Measurements from ENCODE around the gene ASCL1. TPM values are rescaled to one million over a fixed set of nuclear protein-coding genes. Genes with fewer than 3 reads are reported as not detected.

ASCL1 gene
- total and polyA plus RNA-seq, 2 donors, result 0.04 to 0.32 TPM

DNA sequence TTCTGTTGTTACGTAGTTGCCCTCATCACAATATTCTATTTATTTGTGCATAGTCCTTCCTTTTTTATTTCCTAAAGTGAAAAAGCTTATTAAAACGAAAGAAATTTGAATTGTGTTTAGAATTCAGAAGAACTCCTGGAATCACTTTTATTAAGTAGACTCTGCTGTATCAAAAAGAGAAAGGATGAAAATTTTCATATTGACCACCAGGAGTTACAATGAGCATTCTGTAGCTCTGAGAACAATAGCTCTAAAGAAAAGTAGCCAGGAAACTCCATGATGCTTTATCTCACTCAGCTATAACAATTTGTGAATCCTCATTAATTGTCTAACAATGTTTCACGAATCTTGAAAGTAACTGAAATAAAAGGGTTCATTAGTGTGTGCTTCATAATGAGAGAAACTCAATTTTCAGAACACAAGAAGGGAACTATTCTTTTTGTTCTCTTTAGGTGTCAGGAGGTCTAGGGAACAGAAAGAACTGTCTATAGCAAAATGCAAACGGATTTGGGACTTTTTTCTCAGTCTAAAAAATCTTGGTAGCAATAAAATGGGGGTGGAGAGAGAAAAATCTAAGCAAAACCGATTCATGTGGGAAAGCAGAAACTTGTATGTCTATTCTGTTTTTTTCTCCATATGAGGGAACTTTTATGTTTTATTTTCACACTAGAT lies 19.3 kb downstream of the ASCL1 start:
- Histone ChIP-seq H3K4me1 (ENCODE audit: insufficient read depth) (no peaks in the 10 kb centered on the region), H3K4me3 (ENCODE audit: low read depth, low read length) (no peak overlapping the region), H3K36me3 (ENCODE audit: insufficient read depth) (no peaks in the 10 kb centered on the region), H3K27ac (ENCODE audit: low read depth) (no peak overlapping the region)
- no peak for DNase-seq (ENCODE audit: extremely low spot score)
- WGBS, result 55% methylated on average over 5 of the region's 5 CpGs

DNA sequence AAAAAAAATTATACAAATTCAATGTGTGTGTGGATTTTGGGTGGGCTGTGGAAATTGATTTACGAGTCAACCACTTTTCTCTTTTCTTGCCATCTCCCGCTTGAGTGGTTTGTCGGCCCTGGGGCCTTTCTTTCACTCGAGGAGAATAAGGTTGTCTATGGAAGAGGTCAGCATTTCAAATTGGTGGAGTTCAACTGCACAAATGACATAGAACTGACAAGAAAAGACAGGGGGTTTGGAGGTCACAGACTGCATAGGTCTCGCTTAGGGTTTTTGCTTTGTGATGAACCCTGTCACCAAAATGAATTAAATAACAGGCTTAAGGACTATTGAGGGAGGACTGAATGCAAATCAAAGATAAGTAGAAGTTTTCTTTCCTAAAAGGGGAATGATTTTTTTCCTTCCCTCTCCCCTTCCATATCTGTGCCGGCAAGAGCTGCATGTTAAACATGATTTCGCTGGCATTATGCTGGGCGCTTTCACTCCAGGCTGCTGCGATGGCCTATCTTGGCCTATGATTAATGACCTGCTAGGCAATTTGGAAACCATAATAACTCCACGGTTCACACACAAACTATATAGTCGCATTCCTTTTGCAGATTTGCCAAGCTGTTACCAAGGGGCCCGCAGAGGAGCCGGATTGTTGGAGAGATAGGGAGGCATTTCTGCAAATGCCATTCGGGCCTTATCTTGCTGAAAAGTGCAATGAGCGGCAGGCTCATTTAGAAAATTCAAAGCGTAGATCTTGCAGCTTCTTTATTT lies 20.7 kb downstream of the ASCL1 start:
- no peaks in the 10 kb centered on the region for H3K4me1 ChIP-seq (ENCODE audit: insufficient read depth)
- H3K4me3 ChIP-seq (ENCODE audit: low read depth, low read length), result no peak overlapping the region
- no peak for DNase-seq (ENCODE audit: extremely low spot score)
- no peak overlapping the region for H3K27ac ChIP-seq (ENCODE audit: low read depth)
- WGBS, result 40% methylated on average over 16 of the region's 16 CpGs
- H3K36me3 ChIP-seq (ENCODE audit: insufficient read depth), result no peaks in the 10 kb centered on the region

GRCh38 chr12:102980350-102980749 lies 22.9 kb downstream of the ASCL1 start:
- no peak overlapping the region for H3K27ac ChIP-seq (ENCODE audit: low read depth)
- no peaks in the 10 kb centered on the region for H3K4me1 ChIP-seq (ENCODE audit: insufficient read depth)
- H3K36me3 ChIP-seq (ENCODE audit: insufficient read depth), result no peaks in the 10 kb centered on the region
- no peak overlapping the region for H3K4me3 ChIP-seq (ENCODE audit: low read depth, low read length)
- 97% methylated on average over 1 of the region's 1 CpG for WGBS
- no peak for DNase-seq (ENCODE audit: extremely low spot score)

DNA sequence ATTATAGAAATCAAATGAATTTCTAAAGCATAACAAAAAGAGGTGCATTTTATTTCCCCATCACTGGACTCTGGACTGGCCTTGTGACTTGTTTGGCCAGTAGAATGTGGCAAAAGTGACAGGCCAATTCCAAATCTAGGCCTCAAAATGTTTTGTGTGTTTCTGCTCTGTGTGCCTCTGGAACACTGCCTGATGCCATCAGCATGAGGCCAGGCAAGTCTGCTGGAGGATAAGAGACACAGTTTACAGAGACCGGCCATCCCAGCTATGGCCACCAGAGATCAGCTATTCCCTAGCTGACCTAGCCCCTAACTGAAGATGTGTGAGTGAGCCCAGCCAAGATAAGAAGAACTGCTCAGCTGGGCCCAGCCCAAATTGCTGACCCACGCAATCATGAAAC lies 32.9 kb downstream of the ASCL1 start:
- Histone ChIP-seq H3K27ac (ENCODE audit: low read depth) (no peak overlapping the region), H3K36me3 (ENCODE audit: insufficient read depth) (no peaks in the 10 kb centered on the region), H3K4me1 (ENCODE audit: insufficient read depth) (no peaks in the 10 kb centered on the region), H3K4me3 (ENCODE audit: low read depth, low read length) (no peak overlapping the region)
- WGBS, result 43% methylated on average over 2 of the region's 2 CpGs
- no peak for DNase-seq (ENCODE audit: extremely low spot score)

GRCh38 chr12:102992297-102992696 lies 34.8 kb downstream of the ASCL1 start:
- Histone ChIP-seq H3K27ac (ENCODE audit: low read depth) (no peak overlapping the region), H3K36me3 (ENCODE audit: insufficient read depth) (no peaks in the 10 kb centered on the region), H3K4me3 (ENCODE audit: low read depth, low read length) (no peak overlapping the region), H3K4me1 (ENCODE audit: insufficient read depth) (no peaks in the 10 kb centered on the region)
- no peak for DNase-seq (ENCODE audit: extremely low spot score)
- WGBS, result 45% methylated on average over 5 of the region's 5 CpGs

DNA sequence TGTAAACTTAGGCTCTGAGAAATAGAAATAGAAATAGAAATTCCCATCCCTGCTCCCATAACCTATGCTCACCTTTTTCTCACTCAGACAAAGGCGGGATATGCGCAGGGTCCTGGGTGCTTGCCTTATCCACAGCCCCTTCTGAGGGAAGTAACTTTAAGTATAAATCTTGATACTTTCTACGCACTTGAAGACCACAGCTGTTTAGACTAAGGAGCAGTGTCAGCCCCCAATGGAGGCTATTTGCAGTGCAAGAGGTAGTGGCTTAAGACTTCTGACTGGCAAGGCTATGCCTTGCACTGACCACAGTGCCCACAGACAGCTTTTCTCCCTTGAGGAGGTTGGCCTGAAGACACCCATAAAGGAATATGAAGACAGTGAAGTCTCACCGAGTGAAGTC lies 35.2 kb downstream of the ASCL1 start:
- Histone ChIP-seq H3K27ac (ENCODE audit: low read depth) (no peak overlapping the region), H3K4me1 (ENCODE audit: insufficient read depth) (no peaks in the 10 kb centered on the region), H3K4me3 (ENCODE audit: low read depth, low read length) (no peak overlapping the region), H3K36me3 (ENCODE audit: insufficient read depth) (no peaks in the 10 kb centered on the region)
- no peak for DNase-seq (ENCODE audit: extremely low spot score)
- whole genome bisulfite sequencing, result 90% methylated on average over 4 of the region's 4 CpGs

DNA sequence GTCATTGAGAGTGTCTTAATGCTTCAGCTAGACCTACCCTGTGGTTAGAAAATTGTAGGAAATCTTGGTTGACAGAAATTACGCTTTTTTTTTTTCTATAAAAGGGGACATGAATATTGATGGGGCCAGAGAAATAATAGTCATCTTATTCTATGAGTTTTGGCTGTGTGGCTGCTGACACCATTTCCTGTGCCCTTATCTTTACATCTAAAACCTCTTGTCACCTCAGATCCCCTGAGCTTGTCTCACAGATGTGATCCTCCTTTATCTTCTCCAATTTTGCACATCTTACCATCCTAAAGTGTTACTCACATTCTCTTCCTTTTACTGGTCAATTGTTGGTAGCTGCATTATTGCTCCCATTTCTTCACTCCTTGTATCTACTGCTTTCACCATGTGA lies 36.1 kb downstream of the ASCL1 start:
- H3K4me1 ChIP-seq (ENCODE audit: insufficient read depth), result no peaks in the 10 kb centered on the region
- no peaks in the 10 kb centered on the region for H3K36me3 ChIP-seq (ENCODE audit: insufficient read depth)
- no peak overlapping the region for H3K4me3 ChIP-seq (ENCODE audit: low read depth, low read length)
- no peak for DNase-seq (ENCODE audit: extremely low spot score)
- no peak overlapping the region for H3K27ac ChIP-seq (ENCODE audit: low read depth)
- 79% methylated on average over 1 of the region's 1 CpG for WGBS

GRCh38 chr12:102995372-102995771 lies 37.9 kb downstream of the ASCL1 start:
- 78% methylated on average over 1 of the region's 1 CpG for WGBS
- H3K27ac ChIP-seq (ENCODE audit: low read depth), result no peak overlapping the region
- H3K4me3 ChIP-seq (ENCODE audit: low read depth, low read length), result no peak overlapping the region
- no peaks in the 10 kb centered on the region for H3K4me1 ChIP-seq (ENCODE audit: insufficient read depth)
- DNase-seq (ENCODE audit: extremely low spot score), result no peak
- H3K36me3 ChIP-seq (ENCODE audit: insufficient read depth), result no peaks in the 10 kb centered on the region

Other genes with a start within 250 kb of the ASCL1 start
- gene PAH, start 40.4 kb upstream of the ASCL1 start, total RNA-seq, result 2.3 TPM
- gene PAH, start 40.4 kb upstream of the ASCL1 start, polyA plus RNA-seq, result 0.37 TPM

All from urinary bladder (tissue), 4 donors.